H1 (cell line): ENCODE results near the gene GABRG3. TPM values are rescaled to one million over a fixed set of nuclear protein-coding genes. Genes with fewer than 3 reads are reported as not detected.

Experiments
- CTCF ChIA-PET: fragments of 300-600 bp; sonication (Branson Sonifier 250); formaldehyde crosslinking; loops from one replicate; lab custom pipeline; 2021; ENCODE audit not compliant: partially characterized antibody; lab: Charles Lee
- POLR2A ChIA-PET: fragments of 300-600 bp; sonication (Branson Sonifier 250); formaldehyde crosslinking; loops from one replicate; lab custom pipeline; 2021; ENCODE audit warnings: inconsistent platforms; ENCODE audit not compliant: partially characterized antibody; lab: Charles Lee
- DNase-seq, 2 experiments: peaks; one replicate each; pipeline versions ENCODE4 v3.0.0 to v3.0.0-alpha.2; 2010 to 2022; ENCODE audit warnings: low spot score in 2 of 2, low read depth in 1 of 2, mixed read lengths in 1 of 2
- FAIRE-seq: peaks from 2 replicates; lab custom pipeline; 2011; peaks lifted over from hg19 to GRCh38; lab: Jason Lieb, UNC
- H2AFZ ChIP-seq: 2 replicates; pipeline ENCODE4 v1.8.1; 2012; ENCODE audit warnings: low read length, inconsistent platforms
- H2AK5ac ChIP-seq: 2 replicates; pipeline ENCODE4 v1.6.1; 2013; ENCODE audit warnings: low read depth, low read length
- H2BK120ac ChIP-seq: replicated peaks from 2 replicates; pipeline ENCODE3; 2013; ENCODE audit warnings: low read depth, low read length, inconsistent platforms
- H2BK12ac ChIP-seq: 2 replicates; pipeline ENCODE4 v1.6.1; 2013; ENCODE audit warnings: low read depth, low read length
- H2BK15ac ChIP-seq: 2 replicates; pipeline ENCODE4 v1.6.1; 2013; ENCODE audit warnings: low read length
- H2BK20ac ChIP-seq: 2 replicates; pipeline ENCODE4 v1.6.1; 2013; ENCODE audit warnings: low read length
- H2BK5ac ChIP-seq: 2 replicates; pipeline ENCODE4 v1.6.1; 2013; ENCODE audit warnings: low read depth, low read length
- H3K14ac ChIP-seq: 2 replicates; pipeline ENCODE4 v1.6.1; 2013; ENCODE audit warnings: inconsistent platforms; ENCODE audit not compliant: insufficient read length
- H3K18ac ChIP-seq: 2 replicates; pipeline ENCODE4 v1.6.1; 2013; ENCODE audit warnings: low read length; ENCODE audit errors: extremely low read depth
- H3K23ac ChIP-seq: 2 replicates; pipeline ENCODE4 v1.6.1; 2013; ENCODE audit warnings: inconsistent platforms; ENCODE audit not compliant: insufficient read length
- H3K23me2 ChIP-seq: 2 replicates; pipeline ENCODE4 v1.6.1; 2013; ENCODE audit warnings: low read depth, low read length
- H3K27ac ChIP-seq: 2 replicates; pipeline ENCODE4 v1.6.1; 2011; ENCODE audit warnings: low read depth, low read length, inconsistent platforms
- H3K27me3 ChIP-seq, 4 experiments: replicated peaks in 1 of 4; 1 replicate in 1 of 4; 2 replicates in 3 of 4; pipeline versions ENCODE4 v1.6.1 to v1.8.1; 2011 to 2013; ENCODE audit warnings: low read length in 3 of 4, mild to moderate bottlenecking in 3 of 4, inconsistent platforms in 2 of 4, mixed read lengths in 2 of 4, moderate library complexity in 1 of 4; ENCODE audit not compliant: control insufficient read depth in 3 of 4, insufficient read depth in 3 of 4; ENCODE audit errors: extremely low read depth in 1 of 4
- H3K36me3 ChIP-seq, 4 experiments: 2 replicates each; pipeline versions ENCODE4 v1.6.1 to v1.8.1; 2011 to 2013; ENCODE audit warnings: mild to moderate bottlenecking in 4 of 4, low read length in 3 of 4, moderate library complexity in 2 of 4, control low read depth in 1 of 4, inconsistent platforms in 1 of 4; ENCODE audit not compliant: insufficient read depth in 4 of 4, control insufficient read depth in 2 of 4
- H3K4ac ChIP-seq: replicated peaks from 2 replicates; pipeline ENCODE3; 2013; ENCODE audit warnings: low read length, low read depth, mixed read lengths, inconsistent platforms; ENCODE audit not compliant: insufficient read length
- H3K4me1 ChIP-seq, 4 experiments: replicated peaks in 1 of 4; 1 replicate in 1 of 4; 2 replicates in 3 of 4; pipeline versions ENCODE4 v1.6.1 to v1.8.1; 2011 to 2013; ENCODE audit warnings: low read length in 3 of 4, inconsistent platforms in 2 of 4, mixed read lengths in 1 of 4; ENCODE audit not compliant: insufficient read depth in 4 of 4, control insufficient read depth in 3 of 4
- H3K4me2 ChIP-seq, 2 experiments: 2 replicates each; pipeline versions ENCODE4 v1.6.1 to v1.8.1; 2011 to 2013; ENCODE audit warnings: low read depth in 2 of 2, low read length in 2 of 2, control low read depth in 1 of 2, inconsistent platforms in 1 of 2, mild to moderate bottlenecking in 1 of 2; ENCODE audit not compliant: insufficient read depth in 1 of 2
- H3K4me3 ChIP-seq, 4 experiments: fragments of 200-600, 300-600 bp in 1 of 4; sonication (generic), shearing (Covaris generic), sonication (Bioruptor Twin) in 1 of 4; 2 replicates each; pipeline versions ENCODE4 v1.5.1 to v1.8.1; 2011 to 2016; ENCODE audit warnings: low read length in 4 of 4, low read depth in 3 of 4, control low read depth in 2 of 4, inconsistent platforms in 2 of 4, mild to moderate bottlenecking in 2 of 4, mixed read lengths in 1 of 4, moderate library complexity in 1 of 4; ENCODE audit not compliant: insufficient read depth in 2 of 4; ENCODE audit errors: extremely low read depth in 1 of 4
- H3K56ac ChIP-seq: replicated peaks from 2 replicates; pipeline ENCODE3; 2013; ENCODE audit warnings: low read depth, mild to moderate bottlenecking, mixed read lengths, low read length, inconsistent platforms; ENCODE audit not compliant: insufficient read length
- H3K79me1 ChIP-seq: 2 replicates; pipeline ENCODE4 v1.6.1; 2013; ENCODE audit warnings: low read depth, low read length, control low read depth
- H3K79me2 ChIP-seq, 2 experiments: 2 replicates each; pipeline versions ENCODE4 v1.6.1 to v1.8.1; 2012 to 2013; ENCODE audit warnings: low read length in 2 of 2, mild to moderate bottlenecking in 2 of 2, inconsistent platforms in 1 of 2; ENCODE audit not compliant: insufficient read depth in 2 of 2, control insufficient read depth in 1 of 2
- H3K9ac ChIP-seq, 4 experiments: replicated peaks in 1 of 4; 1 replicate in 1 of 4; 2 replicates in 3 of 4; pipeline versions ENCODE4 v1.6.1 to v1.8.1; 2011 to 2013; ENCODE audit warnings: low read depth in 3 of 4, low read length in 3 of 4, control low read depth in 2 of 4, mild to moderate bottlenecking in 2 of 4, moderate library complexity in 2 of 4, inconsistent platforms in 1 of 4; ENCODE audit errors: extremely low read depth in 1 of 4
- H3K9me3 ChIP-seq, 2 experiments: 2 replicates each; pipeline versions ENCODE4 v1.6.1 to v1.8.1; 2012 to 2013; ENCODE audit warnings: mild to moderate bottlenecking in 2 of 2, moderate library complexity in 2 of 2, control low read depth in 1 of 2, inconsistent platforms in 1 of 2, low read depth in 1 of 2, low read length in 1 of 2, mixed read lengths in 1 of 2; ENCODE audit not compliant: insufficient read depth in 2 of 2
- H4K20me1 ChIP-seq, 2 experiments: replicated peaks in 1 of 2; 2 replicates each; pipeline versions ENCODE3 to v1.8.1; 2011 to 2013; ENCODE audit warnings: inconsistent platforms in 2 of 2, low read length in 2 of 2, mild to moderate bottlenecking in 1 of 2; ENCODE audit not compliant: insufficient read depth in 2 of 2, control insufficient read depth in 1 of 2
- H4K5ac ChIP-seq: 2 replicates; pipeline ENCODE4 v1.6.1; 2013; ENCODE audit warnings: low read length, low read depth, mixed read lengths, inconsistent platforms; ENCODE audit not compliant: insufficient read length
- H4K8ac ChIP-seq: 2 replicates; pipeline ENCODE4 v1.8.0; 2013; ENCODE audit warnings: mild to moderate bottlenecking, moderate library complexity, low read length, inconsistent platforms; ENCODE audit not compliant: insufficient read depth; ENCODE audit errors: extremely low read depth
- H4K91ac ChIP-seq: replicated peaks from 2 replicates; pipeline ENCODE3; 2013; ENCODE audit warnings: low read length, mixed read lengths, inconsistent platforms; ENCODE audit not compliant: insufficient read length
- BRCA1 ChIP-seq: IDR thresholded peaks from 2 replicates; pipeline ENCODE4 v1.6.1; 2012; ENCODE audit warnings: low read depth, low read length, improper control_type of control experiment
- CTBP2 ChIP-seq: IDR thresholded peaks from 2 replicates; pipeline ENCODE4 v1.7.0; 2011; ENCODE audit warnings: borderline replicate concordance, mild to moderate bottlenecking, moderate library complexity, mixed read lengths, low read length; ENCODE audit not compliant: insufficient read depth, insufficient read length
- EP300 ChIP-seq, 2 experiments: IDR thresholded peaks; 1 replicate in 1 of 2; 2 replicates in 1 of 2; pipeline ENCODE4 v1.6.1; 2011 to 2012; ENCODE audit warnings: low read depth in 2 of 2, low read length in 2 of 2, mild to moderate bottlenecking in 2 of 2, borderline replicate concordance in 1 of 2, inconsistent platforms in 1 of 2, moderate library complexity in 1 of 2
- FOSL1 ChIP-seq: IDR thresholded peaks from 2 replicates; pipeline ENCODE4 v1.6.1; 2011; ENCODE audit warnings: mild to moderate bottlenecking, low read depth, low read length, moderate library complexity; ENCODE audit not compliant: insufficient read depth
- JUND ChIP-seq: IDR thresholded peaks from 2 replicates; pipeline ENCODE4 v1.6.1; 2011; ENCODE audit warnings: mild to moderate bottlenecking, improper control_type of control experiment, low read length
- MAFK ChIP-seq: IDR thresholded peaks from 2 replicates; pipeline ENCODE4 v1.6.1; 2012; ENCODE audit warnings: low read depth, mild to moderate bottlenecking, improper control_type of control experiment, low read length
- POLR2A ChIP-seq, 2 experiments: IDR thresholded peaks; 1 replicate in 1 of 2; 2 replicates in 1 of 2; pipeline ENCODE4 v1.6.1; 2011; ENCODE audit warnings: low read depth in 2 of 2, low read length in 2 of 2, mild to moderate bottlenecking in 2 of 2; ENCODE audit errors: control extremely low read depth in 1 of 2
- SIN3A ChIP-seq, 2 experiments: IDR thresholded peaks in 1 of 2; conservative IDR thresholded peaks in 1 of 2; 2 replicates each; pipeline ENCODE4 v1.6.1; 2011 to 2012; ENCODE audit warnings: low read length in 2 of 2, improper control_type of control experiment in 1 of 2, low read depth in 1 of 2, mild to moderate bottlenecking in 1 of 2
- SIX5 ChIP-seq: IDR thresholded peaks from 2 replicates; pipeline ENCODE4 v1.6.1; 2011; ENCODE audit warnings: mild to moderate bottlenecking, low read depth, low read length
- SUZ12 ChIP-seq: fragments of 200-600 bp; sonication (generic); IDR thresholded peaks from 2 replicates; pipeline ENCODE4 v1.6.1; 2012; ENCODE audit warnings: mild to moderate bottlenecking, inconsistent platforms, low read length, moderate library complexity, mixed read lengths
- TAF1 ChIP-seq: IDR thresholded peaks from 2 replicates; pipeline ENCODE4 v1.6.1; 2011; ENCODE audit warnings: mild to moderate bottlenecking, low read depth, low read length
- TAF7 ChIP-seq: optimal IDR thresholded peaks from 2 replicates; pipeline ENCODE3; 2011; ENCODE audit warnings: low read depth, mild to moderate bottlenecking, inconsistent platforms, low read length, moderate library complexity, borderline replicate concordance
- YY1 ChIP-seq: IDR thresholded peaks from 2 replicates; pipeline ENCODE4 v1.6.1; 2011; ENCODE audit warnings: low read depth, mild to moderate bottlenecking, low read length
- WGBS, 2 experiments: shearing (Covaris generic) in 1 of 2; methylation state at CpG; one replicate each; pipeline versions ENCODE4 v1.1.6 to v1.1.7; 2013 to 2015; ENCODE audit warnings: low lambda C conversion rate in 2 of 2, mixed read lengths in 2 of 2, inconsistent platforms in 1 of 2, low coverage in 1 of 2, missing lambda C conversion rate in 1 of 2; ENCODE audit not compliant: insufficient replicate concordance in 2 of 2, insufficient coverage in 1 of 2, insufficient read length in 1 of 2; ENCODE audit errors: extremely low coverage in 1 of 2, missing lambda C conversion rate in 1 of 2; 5-methylcytosine and 5-hydroxymethylcytosine counted together
- polyA plus RNA-seq, 7 experiments: library from polyadenylated mRNA; depleted of rRNA in 3 of 7; stranded (reverse) in 5 of 7; unstranded in 2 of 7; fragments of >200 nt in 5 of 7; fragments of 200-250 nt in 2 of 7; gene quantifications; 1 replicate in 5 of 7; 2 replicates in 1 of 7; 4 replicates in 1 of 7; pipeline versions ENCODE4 v1.2.1 to v1.2.3, GENCODE V29; 2011 to 2013; ENCODE audit warnings: missing spikeins in 2 of 7, mixed read lengths in 2 of 7
- total RNA-seq: library from RNA; stranded (reverse); fragmentation: NEBNext Ultra II Directional; extraction: Animal tissue kit (Norgen Biotek cat#: 25700); gene quantifications from 2 replicates; pipeline ENCODE4 v1.2.1, GENCODE V29; 2021
- TF ChIP-seq, protein P1 (sequence below): IDR thresholded peaks from 2 replicates; pipeline ENCODE4 v1.6.1; 2011; ENCODE audit warnings: low read length, improper control_type of control experiment

The GABRG3 gene
- total and polyA plus RNA-seq, 2 of the 8 experiments (the other 6 are each of a cell fraction or from before 2014, with no cell fraction given): 0.17 to 0.80 TPM

DNA sequence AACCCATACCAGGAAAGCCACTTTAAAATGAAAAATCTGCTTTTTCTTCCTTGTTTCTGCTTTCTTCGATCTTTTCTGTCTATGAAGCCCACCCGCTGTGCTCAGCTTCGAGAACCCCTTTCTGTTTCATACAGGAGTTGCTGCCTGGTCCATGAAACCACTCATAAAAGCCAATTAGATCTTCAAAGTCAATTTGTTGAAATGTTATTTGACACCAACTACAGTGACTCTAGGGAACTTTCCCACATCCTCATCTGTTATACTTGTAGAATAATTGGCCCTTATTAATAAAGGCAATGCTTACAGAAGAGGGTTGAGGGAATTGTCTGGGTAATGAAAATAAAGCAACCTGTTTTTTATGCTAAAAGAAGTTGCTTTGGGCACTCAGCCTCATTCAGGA lies 604.5 kb downstream of the GABRG3 start:
- H4K8ac ChIP-seq: no peak overlapping the region
- H2BK15ac ChIP-seq: no peak overlapping the region
- no peaks in the 10 kb centered on the region for H3K79me1 ChIP-seq
- no peak overlapping the region for H3K4ac ChIP-seq
- H3K9me3 ChIP-seq: no peaks in the 10 kb centered on the region
- 95% methylated on average over 3 of the region's 3 CpGs; no CpG with 5 or more reads in 1 of the 2 experiments for WGBS, 2 experiments
- no peaks in the 10 kb centered on the region for H3K23me2 ChIP-seq
- no peak overlapping the region for H2BK5ac ChIP-seq
- CTCF ChIA-PET: no interaction called here
- FAIRE-seq (no peak), DNase-seq (no peak)
- no peak overlapping the region for H3K23ac ChIP-seq
- no peak overlapping the region for H2AK5ac ChIP-seq
- H4K91ac ChIP-seq: no peak overlapping the region
- H3K36me3 ChIP-seq: no peaks in the 10 kb centered on the region
- H3K4me1 ChIP-seq: no peaks in the 10 kb centered on the region
- no peak overlapping the region for H3K4me3 ChIP-seq
- H3K9ac ChIP-seq: no peak overlapping the region
- H3K27me3 ChIP-seq: no peaks in the 10 kb centered on the region
- no peak overlapping the region for H3K27ac ChIP-seq
- POLR2A ChIA-PET: no interaction called here
- no peak overlapping the region for H3K56ac ChIP-seq
- no peak overlapping the region for H2BK20ac ChIP-seq
- no peak overlapping the region for H3K14ac ChIP-seq
- H4K5ac ChIP-seq: no peak overlapping the region
- H4K20me1 ChIP-seq: no peaks in the 10 kb centered on the region
- H3K4me2 ChIP-seq: no peak overlapping the region
- no peak overlapping the region for H3K18ac ChIP-seq
- H2BK120ac ChIP-seq: no peak overlapping the region
- H3K79me2 ChIP-seq: no peaks in the 10 kb centered on the region
- no peak overlapping the region for H2AFZ ChIP-seq
- no peak overlapping the region for H2BK12ac ChIP-seq
- TF ChIP-seq SIN3A (conservative IDR thresholded peaks at IDR 0.05 in 1 of 2, IDR thresholded peaks at IDR 0.05 in 1 of 2; ENCODE audit: low read depth in 1 of 2, low read length in 2 of 2) (no peak), SUZ12 (no peak), MAFK (no peak), JUND (no peak), FOSL1 (no peak), EP300 (IDR thresholded peaks at IDR 0.05; ENCODE audit: borderline replicate concordance in 1 of 2, low read depth in 2 of 2, low read length in 2 of 2) (no peak), TAF7 (no peak), POLR2A (IDR thresholded peaks at IDR 0.05; ENCODE audit: control extremely low read depth in 1 of 2, low read depth in 2 of 2, low read length in 2 of 2) (no peak), YY1 (no peak), SIX5 (no peak), BRCA1 (no peak), TAF1 (no peak), CTBP2 (no peak)
- TF ChIP-seq, protein P1, sequence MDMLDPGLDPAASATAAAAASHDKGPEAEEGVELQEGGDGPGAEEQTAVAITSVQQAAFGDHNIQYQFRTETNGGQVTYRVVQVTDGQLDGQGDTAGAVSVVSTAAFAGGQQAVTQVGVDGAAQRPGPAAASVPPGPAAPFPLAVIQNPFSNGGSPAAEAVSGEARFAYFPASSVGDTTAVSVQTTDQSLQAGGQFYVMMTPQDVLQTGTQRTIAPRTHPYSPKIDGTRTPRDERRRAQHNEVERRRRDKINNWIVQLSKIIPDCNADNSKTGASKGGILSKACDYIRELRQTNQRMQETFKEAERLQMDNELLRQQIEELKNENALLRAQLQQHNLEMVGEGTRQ: no peak
